SK-N-SH (cell line): ENCODE measurements around the gene LLGL2. TPM values are rescaled to one million over a fixed set of nuclear protein-coding genes. Genes with fewer than 3 reads are reported as not detected.

Experiments
- CTCF ChIA-PET: fragments of 300-600, 350-600 bp; formaldehyde crosslinking; extraction: SDS; loops from one replicate; lab custom pipeline; 2021; lab: Yijun Ruan, JAX
- POLR2A ChIA-PET: fragments of 350-600 bp; sonication (Branson Sonifier 250); formaldehyde crosslinking; extraction: SDS; loops from one replicate; lab custom pipeline; 2020; ENCODE audit warnings: antibody characterized with exemption, inconsistent platforms; lab: Yijun Ruan, JAX
- DNase-seq: peaks from one replicate; pipeline ENCODE4 v3.0.0; 2012
- H2AFZ ChIP-seq: fragments of 200-600 bp; sonication (generic); 2 replicates; pipeline ENCODE4 v1.8.1; 2016; ENCODE audit warnings: antibody characterized with exemption, mild to moderate bottlenecking, low read depth
- H3F3A ChIP-seq: fragments of 200-600 bp; sonication (generic); replicated peaks from 2 replicates; pipeline ENCODE3; 2016; ENCODE audit warnings: antibody characterized with exemption, mild to moderate bottlenecking; ENCODE audit not compliant: insufficient read depth
- H3K27ac ChIP-seq, 2 experiments: fragments of 200-500 bp in 1 of 2; fragments of 200-600 bp in 1 of 2; sonication (Bioruptor generic) in 1 of 2; sonication (generic), shearing (Covaris generic) in 1 of 2; 2 replicates each; pipeline versions ENCODE4 v1.5.1 to v1.6.1; 2014 to 2016; ENCODE audit warnings: low read depth in 2 of 2, inconsistent platforms in 1 of 2, low read length in 1 of 2, mild to moderate bottlenecking in 1 of 2, mixed read lengths in 1 of 2
- H3K27me3 ChIP-seq: fragments of 200-600 bp; sonication (generic), shearing (Covaris generic); 2 replicates; pipeline ENCODE4 v1.6.1; 2016; ENCODE audit warnings: mixed run types; ENCODE audit not compliant: insufficient read depth
- H3K36me3 ChIP-seq, 2 experiments: fragments of 200-500 bp in 1 of 2; fragments of 200-600 bp in 1 of 2; sonication (Bioruptor generic) in 1 of 2; sonication (generic) in 1 of 2; replicated peaks in 1 of 2; 2 replicates each; pipeline versions ENCODE3 to v1.5.1; 2014 to 2016; ENCODE audit warnings: low read length in 1 of 2, mild to moderate bottlenecking in 1 of 2; ENCODE audit not compliant: insufficient read depth in 2 of 2, control insufficient read depth in 1 of 2
- H3K4me1 ChIP-seq, 2 experiments: fragments of 200-500 bp in 1 of 2; fragments of 200-600 bp in 1 of 2; sonication (Bioruptor generic) in 1 of 2; sonication (generic), shearing (Covaris generic) in 1 of 2; 2 replicates each; pipeline versions ENCODE4 v1.5.1 to v1.6.1; 2014 to 2016; ENCODE audit warnings: low read depth in 1 of 2, low read length in 1 of 2, mixed run types in 1 of 2; ENCODE audit not compliant: insufficient read depth in 2 of 2, control insufficient read depth in 1 of 2
- H3K4me2 ChIP-seq: fragments of 200-600 bp; sonication (generic), shearing (Covaris generic); 2 replicates; pipeline ENCODE4 v1.6.1; 2017; ENCODE audit warnings: mixed run types
- H3K4me3 ChIP-seq, 2 experiments: fragments of 200-500 bp in 1 of 2; fragments of 200-600 bp in 1 of 2; sonication (Bioruptor generic) in 1 of 2; sonication (generic), shearing (Covaris generic) in 1 of 2; 2 replicates each; pipeline versions ENCODE4 v1.5.1 to v1.8.1; 2014 to 2016; ENCODE audit warnings: low read depth in 2 of 2, inconsistent platforms in 1 of 2, low read length in 1 of 2, mild to moderate bottlenecking in 1 of 2, mixed read lengths in 1 of 2, moderate library complexity in 1 of 2
- H3K79me2 ChIP-seq: fragments of 200-600 bp; sonication (generic); 2 replicates; pipeline ENCODE4 v1.8.1; 2017; ENCODE audit warnings: mild to moderate bottlenecking; ENCODE audit not compliant: insufficient read depth
- H3K9ac ChIP-seq: fragments of 200-600 bp; sonication (generic); 2 replicates; pipeline ENCODE4 v1.6.1; 2017; ENCODE audit warnings: mixed run types
- H3K9me2 ChIP-seq: fragments of 200-600 bp; sonication (generic); 2 replicates; pipeline ENCODE4 v1.6.1; 2017; ENCODE audit warnings: mixed run types
- H3K9me3 ChIP-seq: fragments of 200-600 bp; sonication (generic); 2 replicates; pipeline ENCODE4 v1.6.1; 2017; ENCODE audit warnings: mixed run types, mild to moderate bottlenecking, moderate library complexity
- H4K20me1 ChIP-seq: fragments of 200-600 bp; sonication (generic); 2 replicates; pipeline ENCODE4 v1.6.1; 2017; ENCODE audit warnings: mild to moderate bottlenecking, mixed run types; ENCODE audit not compliant: insufficient read depth
- GABPA ChIP-seq: IDR thresholded peaks from 2 replicates; pipeline ENCODE4 v1.4.0; 2012; ENCODE audit warnings: low read depth, mild to moderate bottlenecking
- GATA2 ChIP-seq: sonication (generic); formaldehyde crosslinking; IDR thresholded peaks from 2 replicates; pipeline ENCODE4 v1.5.0; 2020; ENCODE audit warnings: mild to moderate bottlenecking, missing genetic modification reagents
- IRF3 ChIP-seq: fragments of 150-350 bp; IDR thresholded peaks from 2 replicates; pipeline ENCODE4 v1.6.1; 2016; ENCODE audit warnings: mild to moderate bottlenecking, low read depth, low read length
- MEF2A ChIP-seq: IDR thresholded peaks from 2 replicates; pipeline ENCODE4 v1.4.0; 2012; ENCODE audit warnings: low read depth, borderline replicate concordance
- PBX3 ChIP-seq: IDR thresholded peaks from 2 replicates; pipeline ENCODE4; 2012
- POLR2AphosphoS5 ChIP-seq: IDR thresholded peaks from 2 replicates; pipeline ENCODE4 v1.6.1; 2012; ENCODE audit warnings: low read depth, low read length
- RAD21 ChIP-seq: IDR thresholded peaks from 2 replicates; pipeline ENCODE4 v1.6.1; 2012; ENCODE audit warnings: mild to moderate bottlenecking, low read length
- RCOR1 ChIP-seq: fragments of 150-350 bp; IDR thresholded peaks from 2 replicates; pipeline ENCODE4 v1.6.1; 2017; ENCODE audit warnings: antibody characterized with exemption, low read length
- RFX5 ChIP-seq: IDR thresholded peaks from 2 replicates; pipeline ENCODE4 v1.6.1; 2012; ENCODE audit warnings: mild to moderate bottlenecking, improper control_type of control experiment, low read length
- TAF1 ChIP-seq: IDR thresholded peaks from 2 replicates; pipeline ENCODE4 v1.6.1; 2012; ENCODE audit warnings: low read depth, mild to moderate bottlenecking, low read length, moderate library complexity, borderline replicate concordance
- USF2 ChIP-seq: fragments of 150-350 bp; IDR thresholded peaks from 2 replicates; pipeline ENCODE4 v1.6.1; 2017; ENCODE audit warnings: antibody characterized with exemption, low read length, low read depth, borderline replicate concordance
- ZBTB33 ChIP-seq: IDR thresholded peaks from 2 replicates; pipeline ENCODE4 v1.4.0; 2012; ENCODE audit warnings: low read depth, borderline replicate concordance
- WGBS: methylation state at CpG from one replicate; pipeline ENCODE4 v1.1.6; 2017; ENCODE audit warnings: low lambda C conversion rate; 5-methylcytosine and 5-hydroxymethylcytosine counted together
- polyA plus RNA-seq, 3 experiments: library from polyadenylated mRNA; depleted of rRNA; stranded (reverse); fragments of >200 nt; gene quantifications; 2 replicates each; pipeline ENCODE4 v1.2.3, GENCODE V29; 2012

LLGL2 gene
- polyA plus RNA-seq, 1 of the 3 experiments (the other 2 are of a cell fraction), result 6.7 TPM

GRCh38 chr17:75500419-75501216, 24.9 kb upstream of the LLGL2 start:
- 95% methylated on average over 16 of the region's 17 CpGs for WGBS
- POLR2A ChIA-PET, result interaction anchor here (0.9 to 1.2 kb wide), 4 partner anchors 7 to 29 kb away, joined by 3 read pairs; no protein-coding TSS in a partner anchor
- TF ChIP-seq USF2 (no peak), PBX3 (no peak), POLR2AphosphoS5 (no peak; the same call in 1 of the 2 replicates), RCOR1 (no peak)
- no peaks in the 10 kb centered on the region for H3K9me3 ChIP-seq
- peak; percentile 42 for DNase-seq
- H3K9me2 ChIP-seq, result no peaks in the 10 kb centered on the region
- no peaks in the 10 kb centered on the region for H4K20me1 ChIP-seq
- H3F3A ChIP-seq, result peaks cover 4% of the 10 kb centered on the region
- no peak overlapping the region for H3K4me2 ChIP-seq
- H2AFZ ChIP-seq, result no peak overlapping the region
- CTCF ChIA-PET, result interaction anchor here (1.2 to 5.6 kb wide), 7 partner anchors 9 to 88 kb away, joined by 3 to 37 read pairs (median 3); partner anchors contain the start of gene TSEN54
- no peak overlapping the region for H3K4me3 ChIP-seq
- H3K27ac ChIP-seq, result no peak overlapping the region; a peak in 1 of 4 replicates
- no peaks in the 10 kb centered on the region for H3K4me1 ChIP-seq
- H3K36me3 ChIP-seq, result peaks cover 10 to 70% of the 10 kb centered on the region in 2 experiments
- no peaks in the 10 kb centered on the region for H3K79me2 ChIP-seq
- H3K27me3 ChIP-seq, result no peaks in the 10 kb centered on the region
- no peak overlapping the region for H3K9ac ChIP-seq

GRCh38 chr17:75501378-75502071, 24.0 kb upstream of the LLGL2 start:
- peaks cover 10 to 69% of the 10 kb centered on the region in 2 experiments for H3K36me3 ChIP-seq
- no peaks in the 10 kb centered on the region for H3K4me1 ChIP-seq
- H3K9ac ChIP-seq, result no peak overlapping the region
- no peak overlapping the region for H3K4me3 ChIP-seq
- no peak overlapping the region for H2AFZ ChIP-seq
- no peak overlapping the region for H3K27ac ChIP-seq
- no peaks in the 10 kb centered on the region for H3K27me3 ChIP-seq
- peak; percentile 46 for DNase-seq
- peaks cover 4% of the 10 kb centered on the region for H3F3A ChIP-seq
- POLR2A ChIA-PET, result interaction anchor here (1.2 kb wide), 1 partner anchor 30 kb away, joined by 3 read pairs; no protein-coding TSS in a partner anchor
- H3K9me2 ChIP-seq, result no peaks in the 10 kb centered on the region
- no peaks in the 10 kb centered on the region for H4K20me1 ChIP-seq
- CTCF ChIA-PET, result interaction anchor here (1.0 to 5.6 kb wide), 9 partner anchors 8 to 262 kb away, joined by 3 to 37 read pairs (median 3); partner anchors contain the start of gene TSEN54
- TF ChIP-seq GABPA, result no peak
- TF ChIP-seq RFX5, result no peak
- no peak for TF ChIP-seq ZBTB33
- TF ChIP-seq GATA2 (CRISPR knock-in tag), result no peak
- TF ChIP-seq RAD21, result no peak
- TF ChIP-seq TAF1, result no peak
- TF ChIP-seq MEF2A, result no peak
- no peak for TF ChIP-seq IRF3
- H3K79me2 ChIP-seq, result no peaks in the 10 kb centered on the region
- H3K9me3 ChIP-seq, result no peaks in the 10 kb centered on the region
- WGBS, result 96% methylated on average over 19 of the region's 21 CpGs
- H3K4me2 ChIP-seq, result no peak overlapping the region
